K562 (cell line): Measurements from ENCODE around the gene TEX13C. TPM values are rescaled to one million over a fixed set of nuclear protein-coding genes. Genes with fewer than 3 reads are reported as not detected.

Experiments used
- ARID3A ChIP-seq: IDR thresholded peaks from 2 replicates; pipeline ENCODE4 v1.6.1; 2012; ENCODE audit warnings: low read depth, low read length, improper control_type of control experiment, borderline replicate concordance
- ARNT ChIP-seq, 2 experiments: fragments of 450-650 bp; IDR thresholded peaks; 2 replicates each; pipeline ENCODE4 v1.6.1; 2016; ENCODE audit warnings: mild to moderate bottlenecking in 1 of 2
- BMI1 ChIP-seq: fragments of 150-350 bp; IDR thresholded peaks from 2 replicates; pipeline ENCODE4 v1.6.1; 2014; ENCODE audit warnings: low read length
- CBX8 ChIP-seq: fragments of 200-600 bp; sonication (generic); IDR thresholded peaks from 2 replicates; pipeline ENCODE4 v1.6.1; 2012; ENCODE audit warnings: borderline replicate concordance, mixed run types, low read depth, mild to moderate bottlenecking, moderate library complexity, mixed read lengths, low read length, control low read depth, inconsistent platforms; ENCODE audit not compliant: poor library complexity, severe bottlenecking; ENCODE audit errors: extremely low read depth
- EGR1 ChIP-seq: fragments of 450-650 bp; conservative IDR thresholded peaks from 2 replicates; pipeline ENCODE4 v1.6.1; 2017; ENCODE audit warnings: mild to moderate bottlenecking
- FOXK2 ChIP-seq, 2 experiments: fragments of 450-650 bp; IDR thresholded peaks in 1 of 2; conservative IDR thresholded peaks in 1 of 2; 2 replicates each; pipeline ENCODE4 v1.6.1; 2016; ENCODE audit warnings: low read depth in 2 of 2, mild to moderate bottlenecking in 1 of 2
- HDAC2 ChIP-seq: fragments of 450-650 bp; IDR thresholded peaks from 2 replicates; pipeline ENCODE4 v1.6.1; 2016; ENCODE audit warnings: mild to moderate bottlenecking
- HLTF ChIP-seq: fragments of 450-650 bp; IDR thresholded peaks from 2 replicates; pipeline ENCODE4 v1.6.1; 2016
- IFI16 ChIP-seq: fragments of 250-450 bp; sonication (Bioruptor Pico); IDR thresholded peaks from 2 replicates; pipeline ENCODE4 v2.1.2; 2022; ENCODE audit warnings: mild to moderate bottlenecking, inconsistent platforms
- JUND ChIP-seq, 2 experiments: IDR thresholded peaks; 2 replicates in 1 of 2; 3 replicates in 1 of 2; pipeline ENCODE4 v1.6.1; 2011; ENCODE audit warnings: borderline replicate concordance in 2 of 2, low read depth in 2 of 2, low read length in 2 of 2, improper control_type of control experiment in 1 of 2, missing biosample characterization in 1 of 2, missing genetic modification characterization in 1 of 2, missing genetic modification reagents in 1 of 2
- MBD2 ChIP-seq: sonication (generic); IDR thresholded peaks from 2 replicates; pipeline ENCODE4 v1.6.1; 2016; ENCODE audit warnings: low read depth, borderline replicate concordance
- MEF2A ChIP-seq: IDR thresholded peaks from 2 replicates; pipeline ENCODE4 v1.6.1; 2011; ENCODE audit warnings: low read depth, mild to moderate bottlenecking, low read length, moderate library complexity; ENCODE audit not compliant: control insufficient read depth
- NCOR1 ChIP-seq: fragments of 450-650 bp; IDR thresholded peaks from 2 replicates; pipeline ENCODE4 v1.6.1; 2016; ENCODE audit warnings: mild to moderate bottlenecking, moderate library complexity
- NFATC3 ChIP-seq: fragments of 450-650 bp; IDR thresholded peaks from 2 replicates; pipeline ENCODE4 v1.6.1; 2017; ENCODE audit warnings: mild to moderate bottlenecking
- NFIC ChIP-seq: fragments of 450-650 bp; IDR thresholded peaks from 2 replicates; pipeline ENCODE4 v1.6.1; 2017; ENCODE audit warnings: mild to moderate bottlenecking, inconsistent platforms
- POLR2G ChIP-seq: fragments of 200-400 bp; formaldehyde crosslinking; IDR thresholded peaks from 2 replicates; pipeline ENCODE4 v1.6.1; 2017; ENCODE audit warnings: low read depth, mild to moderate bottlenecking, antibody characterized with exemption, low read length, moderate library complexity
- RFX7 ChIP-seq: fragments of 250-450 bp; sonication (Bioruptor Pico); IDR thresholded peaks from 2 replicates; pipeline ENCODE4 v1.5.1; 2021; ENCODE audit warnings: mild to moderate bottlenecking
- SMAD2 ChIP-seq: fragments of 150-350 bp; IDR thresholded peaks from 2 replicates; pipeline ENCODE4 v1.6.1; 2014; ENCODE audit warnings: low read depth, mild to moderate bottlenecking, low read length
- TAL1 ChIP-seq: fragments of 450-650 bp; IDR thresholded peaks from 2 replicates; pipeline ENCODE4 v1.6.1; 2016; ENCODE audit warnings: mild to moderate bottlenecking
- U2AF2 ChIP-seq: fragments of 200-400 bp; formaldehyde crosslinking; optimal IDR thresholded peaks from 2 replicates; pipeline ENCODE3; 2017; ENCODE audit warnings: low read depth, mild to moderate bottlenecking, low read length
- XRCC4 ChIP-seq: IDR thresholded peaks from one replicate; pipeline ENCODE4 v1.6.1; 2011; ENCODE audit not compliant: insufficient read depth, insufficient read length; ENCODE audit errors: extremely low read depth
- ZNF324 ChIP-seq: fragments of 250-450 bp; sonication (Bioruptor Pico); IDR thresholded peaks from 2 replicates; pipeline ENCODE4 v1.4.0; 2020; ENCODE audit warnings: mild to moderate bottlenecking
- ZNF655 ChIP-seq: fragments of 250-450 bp; sonication (Bioruptor Pico); IDR thresholded peaks from 2 replicates; pipeline ENCODE4 v1.5.0; 2021
- polyA plus RNA-seq, 8 experiments: library from polyadenylated mRNA; depleted of rRNA in 4 of 8; stranded (reverse) in 5 of 8; unstranded in 3 of 8; fragments of >200 nt; fragmentation: Nextera tagmentation in 2 of 8; fragmentation: Illumina TruSeq in 1 of 8; extraction: Ambion mirVana in 2 of 8; extraction: Trizol in 1 of 8; gene quantifications; 2 replicates each; pipeline versions ENCODE4 v1.2.1 to v1.2.3, GENCODE V29; 2011 to 2014; ENCODE audit warnings: inconsistent platforms in 1 of 8, missing spikeins in 1 of 8
- total RNA-seq, 7 experiments: library from RNA; depleted of rRNA in 6 of 7; stranded (reverse); fragments of >200 nt in 6 of 7; fragmentation: Illumina TruSeq in 2 of 7; extraction: Trizol in 2 of 7; gene quantifications; 2 replicates each; pipeline versions ENCODE4 v1.2.1 to v1.2.3, GENCODE V29; 2011 to 2021; ENCODE audit warnings: low replicate concordance in 1 of 7
- TF ChIP-seq, protein P1 (sequence below): fragments of 250-450 bp; sonication (Bioruptor Pico); IDR thresholded peaks from 2 replicates; pipeline ENCODE4 v1.5.1; 2021; ENCODE audit warnings: mild to moderate bottlenecking
- TF ChIP-seq, protein P2 (sequence below), 2 experiments: fragments of 450-650 bp in 1 of 2; sonication (generic) in 1 of 2; formaldehyde crosslinking in 1 of 2; IDR thresholded peaks in 1 of 2; conservative IDR thresholded peaks in 1 of 2; 2 replicates each; pipeline versions ENCODE4 v1.6.1 to v1.8.1; 2016 to 2023; ENCODE audit warnings: mild to moderate bottlenecking in 2 of 2, moderate library complexity in 2 of 2, inconsistent platforms in 1 of 2, missing genetic modification reagents in 1 of 2

The TEX13C gene
- total and polyA plus RNA-seq, 9 of the 15 experiments (the other 6 are each of a cell fraction or from before 2014, with no cell fraction given): not detected

GRCh38 chrX:125340490-125340889 lies 20.8 kb downstream of the TEX13C start (continued):
- TF ChIP-seq ZNF655 (CRISPR knock-in tag) (no peak), ARID3A (0 out of 2 replicates have a peak, but pooled peaks have one; percentile 45), NCOR1 (peak; percentile 57), TAL1 (peak; percentile 84), MBD2 (no peak; the same call in 1 of the 2 replicates), RFX7 (CRISPR knock-in tag) (no peak), ZNF324 (CRISPR knock-in tag) (no peak), HDAC2 (0 out of 2 replicates have a peak, but pooled peaks have one; percentile 45), HLTF (no peak), FOXK2 (conservative IDR thresholded peaks at IDR 0.05 in 1 of 2, IDR thresholded peaks at IDR 0.05 in 1 of 2; ENCODE audit: low read depth in 2 of 2) (no peak; a peak in 1 of 4 replicates), JUND (IDR thresholded peaks at IDR 0.05; ENCODE audit: borderline replicate concordance, low read depth, low read length) (peak; percentile 75; the same call in 1 of the 2 replicates), JUND (tag; IDR thresholded peaks at IDR 0.05; ENCODE audit: borderline replicate concordance, low read depth, low read length) (peak; percentile 49; the same call in 1 of the 3 replicates), U2AF2 (no peak), MEF2A (no peak), NFATC3 (no peak), CBX8 (no peak), BMI1 (no peak), IFI16 (CRISPR knock-in tag) (no peak), EGR1 (no peak), NFIC (peak; percentile 7; the same call in 1 of the 2 replicates), ARNT (IDR thresholded peaks at IDR 0.05) (no peak), SMAD2 (no peak), XRCC4 (no peak), POLR2G (no peak)
- TF ChIP-seq, protein P1, sequence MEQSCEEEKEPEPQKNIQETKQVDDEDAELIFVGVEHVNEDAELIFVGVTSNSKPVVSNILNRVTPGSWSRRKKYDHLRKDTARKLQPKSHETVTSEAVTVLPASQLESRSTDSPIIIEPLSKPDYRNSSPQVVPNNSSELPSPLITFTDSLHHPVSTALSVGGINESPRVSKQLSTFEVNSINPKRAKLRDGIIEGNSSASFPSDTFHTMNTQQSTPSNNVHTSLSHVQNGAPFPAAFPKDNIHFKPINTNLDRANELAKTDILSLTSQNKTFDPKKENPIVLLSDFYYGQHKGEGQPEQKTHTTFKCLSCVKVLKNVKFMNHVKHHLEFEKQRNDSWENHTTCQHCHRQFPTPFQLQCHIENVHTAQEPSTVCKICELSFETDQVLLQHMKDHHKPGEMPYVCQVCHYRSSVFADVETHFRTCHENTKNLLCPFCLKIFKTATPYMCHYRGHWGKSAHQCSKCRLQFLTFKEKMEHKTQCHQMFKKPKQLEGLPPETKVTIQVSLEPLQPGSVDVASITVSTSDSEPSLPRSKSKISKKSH (CRISPR knock-in tag): no peak
- TF ChIP-seq, protein P2, sequence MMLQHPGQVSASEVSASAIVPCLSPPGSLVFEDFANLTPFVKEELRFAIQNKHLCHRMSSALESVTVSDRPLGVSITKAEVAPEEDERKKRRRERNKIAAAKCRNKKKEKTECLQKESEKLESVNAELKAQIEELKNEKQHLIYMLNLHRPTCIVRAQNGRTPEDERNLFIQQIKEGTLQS (IDR thresholded peaks at IDR 0.05): peak; percentile 80
- TF ChIP-seq, protein P2 (CRISPR knock-in tag; conservative IDR thresholded peaks at IDR 0.05): no peak
